H9 (cell line): Measurements from ENCODE around the gene KISS1. TPM values are rescaled to one million over a fixed set of nuclear protein-coding genes. Genes with fewer than 3 reads are reported as not detected.

Experiments used
- DNase-seq: peaks from one replicate; pipeline ENCODE4 v3.0.0-alpha.2; 2017
- H2AFZ ChIP-seq: one replicate; pipeline ENCODE4 v1.6.1; 2013; ENCODE audit warnings: mild to moderate bottlenecking, low read length, control low read depth, moderate library complexity
- H2AK5ac ChIP-seq: 2 replicates; pipeline ENCODE4 v1.6.1; 2013; ENCODE audit warnings: low read length, control low read depth, mixed read lengths; ENCODE audit not compliant: insufficient read length
- H2BK120ac ChIP-seq: one replicate; pipeline ENCODE4 v1.6.1; 2013; ENCODE audit warnings: low read depth, mild to moderate bottlenecking, low read length, control low read depth, inconsistent platforms; ENCODE audit not compliant: poor library complexity, severe bottlenecking
- H2BK12ac ChIP-seq: 2 replicates; pipeline ENCODE4 v1.6.1; 2013; ENCODE audit warnings: low read length, control low read depth, mixed read lengths, low read depth; ENCODE audit not compliant: insufficient read length
- H2BK15ac ChIP-seq: 2 replicates; pipeline ENCODE4 v1.6.1; 2013; ENCODE audit warnings: low read depth, low read length, control low read depth
- H2BK20ac ChIP-seq: one replicate; pipeline ENCODE4 v1.6.1; 2013; ENCODE audit warnings: low read depth, mild to moderate bottlenecking, low read length, control low read depth, inconsistent platforms; ENCODE audit not compliant: poor library complexity, severe bottlenecking
- H2BK5ac ChIP-seq: 2 replicates; pipeline ENCODE4 v1.6.1; 2013; ENCODE audit warnings: low read length, control low read depth, mixed read lengths; ENCODE audit not compliant: insufficient read length
- H3K14ac ChIP-seq: 2 replicates; pipeline ENCODE4 v1.6.1; 2013; ENCODE audit warnings: low read length, control low read depth; ENCODE audit not compliant: insufficient read depth
- H3K18ac ChIP-seq: 2 replicates; pipeline ENCODE4 v1.6.1; 2013; ENCODE audit warnings: low read depth, mild to moderate bottlenecking, mixed read lengths, low read length, control low read depth; ENCODE audit not compliant: insufficient read length
- H3K23ac ChIP-seq: 2 replicates; pipeline ENCODE4 v1.6.1; 2013; ENCODE audit warnings: low read length, control low read depth, mixed read lengths, low read depth; ENCODE audit not compliant: insufficient read length
- H3K23me2 ChIP-seq: 2 replicates; pipeline ENCODE4 v1.6.1; 2013; ENCODE audit warnings: low read depth, mild to moderate bottlenecking, mixed read lengths, low read length, control low read depth; ENCODE audit not compliant: insufficient read length, poor library complexity, severe bottlenecking
- H3K27ac ChIP-seq: 2 replicates; pipeline ENCODE4 v1.5.1; 2013; ENCODE audit warnings: low read length, control low read depth, mixed read lengths, low read depth; ENCODE audit not compliant: insufficient read length
- H3K27me3 ChIP-seq: 2 replicates; pipeline ENCODE4 v1.6.1; 2013; ENCODE audit warnings: low read length, control low read depth, inconsistent platforms; ENCODE audit not compliant: insufficient read depth
- H3K4ac ChIP-seq: 2 replicates; pipeline ENCODE4 v1.6.1; 2013; ENCODE audit warnings: low read depth, mild to moderate bottlenecking, control low read depth, inconsistent platforms, low read length, moderate library complexity
- H3K4me1 ChIP-seq: 2 replicates; pipeline ENCODE4 v1.6.1; 2013; ENCODE audit warnings: low read length, control low read depth, inconsistent platforms; ENCODE audit not compliant: insufficient read depth
- H3K4me2 ChIP-seq: 2 replicates; pipeline ENCODE4 v1.6.1; 2013; ENCODE audit warnings: low read length, control low read depth, mixed read lengths; ENCODE audit not compliant: insufficient read length, insufficient read depth
- H3K56ac ChIP-seq: 2 replicates; pipeline ENCODE4 v1.6.1; 2013; ENCODE audit warnings: low read depth, mild to moderate bottlenecking, mixed read lengths, low read length, control low read depth; ENCODE audit not compliant: insufficient read length
- H3K79me1 ChIP-seq: 2 replicates; pipeline ENCODE4 v1.6.1; 2013; ENCODE audit warnings: low read depth, mild to moderate bottlenecking, moderate library complexity, low read length, control low read depth, inconsistent platforms; ENCODE audit not compliant: insufficient read depth, poor library complexity, severe bottlenecking
- H3K79me2 ChIP-seq: 2 replicates; pipeline ENCODE4 v1.6.1; 2013; ENCODE audit warnings: low read length, control low read depth, inconsistent platforms; ENCODE audit not compliant: insufficient read depth
- H3K9ac ChIP-seq: 2 replicates; pipeline ENCODE4 v1.6.1; 2013; ENCODE audit warnings: low read length, control low read depth, mixed read lengths; ENCODE audit not compliant: insufficient read length; ENCODE audit errors: extremely low read depth
- H3K9me3 ChIP-seq: one replicate; pipeline ENCODE4 v1.6.1; 2013; ENCODE audit warnings: low read depth, low read length, inconsistent platforms; ENCODE audit not compliant: control insufficient read depth
- H3T11ph ChIP-seq: one replicate; pipeline ENCODE4 v1.6.1; 2013; ENCODE audit warnings: mild to moderate bottlenecking, low read length, control low read depth, inconsistent platforms
- H4K20me1 ChIP-seq: one replicate; pipeline ENCODE4 v1.6.1; 2013; ENCODE audit not compliant: control insufficient read depth, insufficient read length, insufficient read depth
- H4K5ac ChIP-seq: 2 replicates; pipeline ENCODE4 v1.6.1; 2013; ENCODE audit warnings: low read depth, mild to moderate bottlenecking, mixed read lengths, low read length, control low read depth; ENCODE audit not compliant: insufficient read length
- H4K8ac ChIP-seq: replicated peaks from 2 replicates; pipeline ENCODE4 v1.6.1; 2013; ENCODE audit warnings: low read length, control low read depth, mixed read lengths, low read depth; ENCODE audit not compliant: insufficient read length
- H4K91ac ChIP-seq: 2 replicates; pipeline ENCODE4 v1.6.1; 2013; ENCODE audit warnings: low read depth, mild to moderate bottlenecking, moderate library complexity, mixed read lengths, low read length, control low read depth; ENCODE audit not compliant: insufficient read length
- H3K27ac Mint-ChIP-seq, 3 experiments: 2 replicates in 2 of 3; 3 replicates in 1 of 3; pipeline ENCODE4 v1.8.0; 2020 to 2021; ENCODE audit warnings: mixed read lengths in 3 of 3, mild to moderate bottlenecking in 1 of 3, moderate library complexity in 1 of 3
- H3K27me3 Mint-ChIP-seq: 2 replicates; pipeline ENCODE4 v1.8.0; 2021; ENCODE audit warnings: low read depth, mild to moderate bottlenecking, moderate library complexity, mixed read lengths
- H3K36me3 Mint-ChIP-seq, 3 experiments: 2 replicates in 2 of 3; 3 replicates in 1 of 3; pipeline ENCODE4 v1.8.0; 2020 to 2021; ENCODE audit warnings: low read depth in 3 of 3, mixed read lengths in 3 of 3; ENCODE audit not compliant: insufficient read depth in 1 of 3
- H3K4me1 Mint-ChIP-seq, 2 experiments: 2 replicates each; pipeline ENCODE4 v1.8.0; 2020; ENCODE audit warnings: mixed read lengths in 2 of 2
- H3K4me3 Mint-ChIP-seq, 2 experiments: 2 replicates in 1 of 2; 3 replicates in 1 of 2; pipeline ENCODE4 v1.8.0; 2020 to 2021; ENCODE audit warnings: mild to moderate bottlenecking in 2 of 2, mixed read lengths in 2 of 2, moderate library complexity in 1 of 2
- H3K9me3 Mint-ChIP-seq, 2 experiments: 2 replicates in 1 of 2; 3 replicates in 1 of 2; pipeline ENCODE4 v1.8.0; 2020; ENCODE audit warnings: mild to moderate bottlenecking in 2 of 2, mixed read lengths in 2 of 2, moderate library complexity in 1 of 2
- WGBS: extraction: QIAGEN DNeasy Blood & Tissue Kit; methylation state at CpG from one replicate; pipeline ENCODE4 v1.1.7; 2013; ENCODE audit warnings: missing lambda C conversion rate, low lambda C conversion rate, mixed read lengths; ENCODE audit not compliant: insufficient read length; ENCODE audit errors: extremely low coverage; 5-methylcytosine and 5-hydroxymethylcytosine counted together
- total RNA-seq: library from RNA; stranded (reverse); gene quantifications from 2 replicates; pipeline ENCODE4 v1.2.1, GENCODE V29; 2021
- TF ChIP-seq, protein P1 (sequence below): fragments of 200-600 bp; sonication (generic); conservative IDR thresholded peaks from 3 replicates; pipeline ENCODE4 v1.8.0; 2021; ENCODE audit warnings: antibody characterized with exemption, mild to moderate bottlenecking

The KISS1 gene
- total RNA-seq, 1 experiment from 2014 or later, result 0.68 TPM

DNA sequence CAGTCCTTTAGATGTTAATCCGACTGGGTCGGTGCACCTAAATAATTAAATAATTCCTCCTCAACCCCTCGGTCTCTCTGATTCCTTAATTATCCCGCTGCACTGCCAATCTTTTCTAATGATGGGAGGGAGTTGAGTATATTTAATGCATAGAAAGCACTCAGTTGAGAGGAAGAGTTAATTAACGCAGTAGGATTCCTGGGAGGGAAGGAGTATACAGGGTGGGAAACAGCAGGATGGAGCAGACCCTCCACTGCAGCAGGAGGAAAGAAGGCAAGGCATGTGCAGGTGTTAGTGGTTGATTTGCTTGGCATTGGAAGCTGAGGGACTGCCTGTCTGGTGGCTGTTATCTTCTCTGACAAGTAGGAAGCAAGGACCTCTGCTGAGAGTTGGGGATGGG, 20.2 kb downstream of the KISS1 start:
- no peaks in the 10 kb centered on the region for H3K4me1 ChIP-seq
- H3K9me3 ChIP-seq, result no peaks in the 10 kb centered on the region
- no peaks in the 10 kb centered on the region for H4K20me1 ChIP-seq
- H3K9me3 Mint-ChIP-seq, result peaks cover 5 to 20% of the 10 kb centered on the region in 2 experiments
- H2AFZ ChIP-seq, result no peak overlapping the region
- H2BK12ac ChIP-seq, result no peak overlapping the region
- H3K23me2 ChIP-seq, result no peaks in the 10 kb centered on the region
- no peak overlapping the region for H2BK20ac ChIP-seq
- no peak overlapping the region for H4K91ac ChIP-seq
- H3K4ac ChIP-seq, result no peak overlapping the region
- peaks cover 32% of the 10 kb centered on the region for H3K27me3 Mint-ChIP-seq
- no peaks in the 10 kb centered on the region for H3K27me3 ChIP-seq
- H3K56ac ChIP-seq, result no peak overlapping the region
- no peaks in the 10 kb centered on the region for H3K79me1 ChIP-seq
- no peak overlapping the region for H3K14ac ChIP-seq
- H2AK5ac ChIP-seq, result no peak overlapping the region
- H3K4me3 Mint-ChIP-seq, result no peak overlapping the region
- H2BK120ac ChIP-seq, result no peak overlapping the region
- no CpG with 5 or more reads among the region's 5 CpGs for WGBS
- no peak overlapping the region for H3K4me2 ChIP-seq
- no peak overlapping the region for H2BK15ac ChIP-seq
- TF ChIP-seq, protein P1, sequence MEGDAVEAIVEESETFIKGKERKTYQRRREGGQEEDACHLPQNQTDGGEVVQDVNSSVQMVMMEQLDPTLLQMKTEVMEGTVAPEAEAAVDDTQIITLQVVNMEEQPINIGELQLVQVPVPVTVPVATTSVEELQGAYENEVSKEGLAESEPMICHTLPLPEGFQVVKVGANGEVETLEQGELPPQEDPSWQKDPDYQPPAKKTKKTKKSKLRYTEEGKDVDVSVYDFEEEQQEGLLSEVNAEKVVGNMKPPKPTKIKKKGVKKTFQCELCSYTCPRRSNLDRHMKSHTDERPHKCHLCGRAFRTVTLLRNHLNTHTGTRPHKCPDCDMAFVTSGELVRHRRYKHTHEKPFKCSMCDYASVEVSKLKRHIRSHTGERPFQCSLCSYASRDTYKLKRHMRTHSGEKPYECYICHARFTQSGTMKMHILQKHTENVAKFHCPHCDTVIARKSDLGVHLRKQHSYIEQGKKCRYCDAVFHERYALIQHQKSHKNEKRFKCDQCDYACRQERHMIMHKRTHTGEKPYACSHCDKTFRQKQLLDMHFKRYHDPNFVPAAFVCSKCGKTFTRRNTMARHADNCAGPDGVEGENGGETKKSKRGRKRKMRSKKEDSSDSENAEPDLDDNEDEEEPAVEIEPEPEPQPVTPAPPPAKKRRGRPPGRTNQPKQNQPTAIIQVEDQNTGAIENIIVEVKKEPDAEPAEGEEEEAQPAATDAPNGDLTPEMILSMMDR, result no peak
- H3T11ph ChIP-seq, result no peak overlapping the region
- DNase-seq, result no peak
- H3K4me1 Mint-ChIP-seq, result no peaks in the 10 kb centered on the region
- no peaks in the 10 kb centered on the region for H3K79me2 ChIP-seq
- no peak overlapping the region for H2BK5ac ChIP-seq
- peaks cover 2 to 4% (median 3%) of the 10 kb centered on the region in 3 experiments; a peak in 3 of 7 replicates for H3K36me3 Mint-ChIP-seq
- H3K27ac Mint-ChIP-seq, result no peak overlapping the region
- H3K27ac ChIP-seq, result no peak overlapping the region
- H4K8ac ChIP-seq, result no peak overlapping the region
- H4K5ac ChIP-seq, result no peak overlapping the region
- H3K18ac ChIP-seq, result no peak overlapping the region
- no peak overlapping the region for H3K9ac ChIP-seq
- H3K23ac ChIP-seq, result no peak overlapping the region
